B cell (primary cell): ENCODE data around the gene SATB1. TPM values are rescaled to one million over a fixed set of nuclear protein-coding genes. Genes with fewer than 3 reads are reported as not detected.
A peak's percentile ranks its signal among the peaks of the same experiment; 100 is the strongest.

Source experiments
- ATAC-seq: fragments of 200-7000 bp; cut with Tn5 transposase; one replicate; pipeline ENCODE4 v1.10.0; 2021; ENCODE audit warnings: low read depth, mild to moderate bottlenecking, moderate number of reproducible peaks, moderate library complexity
- CTCF ChIA-PET: fragments of 350-600 bp; sonication (Branson Sonifier 250); formaldehyde crosslinking; loops from one replicate; lab custom pipeline; 2021; ENCODE audit warnings: antibody characterized with exemption, inconsistent platforms; lab: Charles Lee
- POLR2A ChIA-PET: fragments of 350-600 bp; sonication (Branson Sonifier 250); formaldehyde crosslinking; loops from one replicate; lab custom pipeline; 2021; ENCODE audit warnings: antibody characterized with exemption; lab: Charles Lee
- DNase-seq: peaks from one replicate; pipeline ENCODE4 v3.0.0; 2013
- H2AFZ ChIP-seq: 2 replicates; pipeline ENCODE4 v1.6.1; 2012; ENCODE audit warnings: mild to moderate bottlenecking, low read depth, low read length; ENCODE audit not compliant: insufficient read depth, poor library complexity, severe bottlenecking
- H3K27ac ChIP-seq, 2 donors: 1 replicate in 1 of 2; 2 replicates in 1 of 2; pipeline ENCODE4 v1.5.1; 2012 to 2013; ENCODE audit warnings: low read length in 2 of 2, mild to moderate bottlenecking in 2 of 2, moderate library complexity in 1 of 2
- H3K27me3 ChIP-seq, 4 experiments: fragments of 200-600 bp in 1 of 4; sonication (generic) in 1 of 4; replicated peaks in 1 of 4; 1 replicate in 2 of 4; 2 replicates in 2 of 4; pipeline versions ENCODE4 v1.6.1 to v1.7.0; 2013 to 2016; ENCODE audit warnings: low read length in 3 of 4, mild to moderate bottlenecking in 2 of 4, mixed read lengths in 1 of 4, moderate library complexity in 1 of 4; ENCODE audit not compliant: insufficient read depth in 4 of 4, control insufficient read depth in 3 of 4; ENCODE audit errors: control extremely low read depth in 1 of 4
- H3K36me3 ChIP-seq, 2 experiments: replicated peaks in 1 of 2; 1 replicate in 1 of 2; 2 replicates in 1 of 2; pipeline versions ENCODE4 v1.6.1 to v1.7.1; 2013; ENCODE audit warnings: low read length in 1 of 2; ENCODE audit not compliant: insufficient read depth in 2 of 2, control insufficient read depth in 1 of 2; ENCODE audit errors: control extremely low read depth in 1 of 2, extremely low read depth in 1 of 2
- H3K4me1 ChIP-seq, 2 donors: fragments of 200-600 bp in 1 of 2; sonication (generic) in 1 of 2; 1 replicate in 1 of 2; 2 replicates in 1 of 2; pipeline versions ENCODE4 v1.5.1 to v1.6.1; 2013 to 2017; ENCODE audit warnings: low read length in 2 of 2; ENCODE audit not compliant: control insufficient read depth in 2 of 2, insufficient read depth in 2 of 2
- H3K4me2 ChIP-seq: replicated peaks from 2 replicates; pipeline ENCODE3; 2012; ENCODE audit warnings: mild to moderate bottlenecking, low read depth, low read length; ENCODE audit not compliant: poor library complexity, severe bottlenecking
- H3K4me3 ChIP-seq, 5 experiments: fragments of 200-600 bp in 1 of 5; sonication (generic) in 1 of 5; 1 replicate in 3 of 5; 2 replicates in 2 of 5; pipeline versions ENCODE4 v1.5.1 to v1.7.0; 2011 to 2016; ENCODE audit warnings: low read length in 4 of 5, mild to moderate bottlenecking in 4 of 5, low read depth in 2 of 5, control low read depth in 1 of 5, moderate library complexity in 1 of 5; ENCODE audit not compliant: insufficient read depth in 1 of 5; ENCODE audit errors: control extremely low read depth in 1 of 5, extremely low read depth in 1 of 5
- H3K79me2 ChIP-seq: fragments of 200-600 bp; sonication (generic); one replicate; pipeline ENCODE4 v1.6.0; 2016; ENCODE audit warnings: low read length; ENCODE audit not compliant: control insufficient read depth, insufficient read depth
- H3K9ac ChIP-seq: fragments of 200-600 bp; sonication (generic); 2 replicates; pipeline ENCODE4 v1.6.1; 2017; ENCODE audit warnings: mild to moderate bottlenecking, low read length, moderate library complexity
- H3K9me3 ChIP-seq, 3 donors: one replicate each; pipeline versions ENCODE4 v1.6.1 to v1.7.1; 2013; ENCODE audit warnings: low read length in 2 of 3; ENCODE audit not compliant: control insufficient read depth in 2 of 3, insufficient read depth in 1 of 3; ENCODE audit errors: control extremely low read depth in 1 of 3
- H4K20me1 ChIP-seq: 2 replicates; pipeline ENCODE4 v1.6.0; 2012; ENCODE audit warnings: mild to moderate bottlenecking, low read length; ENCODE audit not compliant: insufficient read depth, control insufficient read depth, poor library complexity, severe bottlenecking
- H3K27ac Mint-ChIP-seq: one replicate; pipeline ENCODE4 v1.8.0; 2021; ENCODE audit warnings: mixed read lengths
- H3K27me3 Mint-ChIP-seq: one replicate; pipeline ENCODE4 v1.8.0; 2021; ENCODE audit warnings: mixed read lengths
- H3K4me1 Mint-ChIP-seq: one replicate; pipeline ENCODE4 v1.8.0; 2021; ENCODE audit warnings: mixed read lengths
- H3K4me3 Mint-ChIP-seq: one replicate; pipeline ENCODE4 v1.8.0; 2021; ENCODE audit warnings: mixed read lengths
- H3K9me3 Mint-ChIP-seq: one replicate; pipeline ENCODE4 v1.8.0; 2022; ENCODE audit warnings: mixed read lengths; ENCODE audit not compliant: insufficient read depth
- EZH2 ChIP-seq: IDR thresholded peaks from 2 replicates; pipeline ENCODE4 v1.6.1; 2012; ENCODE audit warnings: borderline replicate concordance, low read depth, mild to moderate bottlenecking, moderate library complexity, low read length; ENCODE audit not compliant: insufficient read depth, poor library complexity, severe bottlenecking
- WGBS: methylation state at CpG from one replicate; pipeline ENCODE4 v1.1.5; 2013; ENCODE audit warnings: missing lambda C conversion rate; ENCODE audit not compliant: insufficient coverage; 5-methylcytosine and 5-hydroxymethylcytosine counted together
- intact Hi-C: fragments of 100-400 bp; cut with micrococcal nuclease; formaldehyde crosslinking; loops from one replicate; pipeline ENCODE4 v1.10.0; 2022
- polyA plus RNA-seq: library from polyadenylated mRNA; depleted of rRNA; stranded (reverse); fragments of >200 nt; gene quantifications from 2 replicates; pipeline ENCODE4 v1.2.3, GENCODE V29; 2012
- total RNA-seq, 2 donors: library from RNA; stranded (reverse); fragments of 120-200 nt in 1 of 2; gene quantifications; 1 replicate in 1 of 2; 2 replicates in 1 of 2; pipeline versions ENCODE4 v1.2.3 to v1.2.4, GENCODE V29; 2013 to 2022
- TF ChIP-seq, protein P1 (sequence below): fragments of 200-600 bp; IDR thresholded peaks from one replicate; pipeline ENCODE4 v1.8.0; 2022; ENCODE audit warnings: antibody characterized with exemption, mild to moderate bottlenecking

The SATB1 gene
- total and polyA plus RNA-seq, 2 donors (not counting 1 experiment from before 2014, with no cell fraction given): 42.3 to 66.5 TPM

DNA sequence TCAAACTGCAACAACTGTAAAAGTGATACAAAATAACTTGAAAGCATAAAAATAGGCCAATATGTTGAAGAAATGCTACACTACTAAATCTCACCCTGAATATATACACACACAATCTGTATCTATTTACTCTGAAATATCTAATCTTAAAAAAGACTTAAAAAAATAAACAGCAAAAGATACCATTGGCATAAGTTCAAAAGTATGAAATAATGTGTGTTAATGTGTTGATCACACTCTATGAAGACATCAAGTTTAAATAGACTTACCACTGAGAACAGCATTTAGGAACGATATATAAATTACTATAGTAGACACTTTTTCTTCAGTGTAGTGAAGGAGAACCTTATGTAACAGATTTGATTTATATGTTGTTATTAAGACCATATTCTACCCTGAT, 14.1 kb upstream of the SATB1 start:
- H3K4me3 Mint-ChIP-seq: peak overlapping the region; percentile 39
- no peaks in the 10 kb centered on the region for H3K9me3 ChIP-seq
- H3K79me2 ChIP-seq: peaks cover 74% of the 10 kb centered on the region
- H4K20me1 ChIP-seq: peaks cover 4% of the 10 kb centered on the region
- no peak overlapping the region for H2AFZ ChIP-seq
- H3K4me3 ChIP-seq: no peak overlapping the region
- POLR2A ChIA-PET: no interaction called here
- no peak for TF ChIP-seq EZH2
- TF ChIP-seq, protein P1, sequence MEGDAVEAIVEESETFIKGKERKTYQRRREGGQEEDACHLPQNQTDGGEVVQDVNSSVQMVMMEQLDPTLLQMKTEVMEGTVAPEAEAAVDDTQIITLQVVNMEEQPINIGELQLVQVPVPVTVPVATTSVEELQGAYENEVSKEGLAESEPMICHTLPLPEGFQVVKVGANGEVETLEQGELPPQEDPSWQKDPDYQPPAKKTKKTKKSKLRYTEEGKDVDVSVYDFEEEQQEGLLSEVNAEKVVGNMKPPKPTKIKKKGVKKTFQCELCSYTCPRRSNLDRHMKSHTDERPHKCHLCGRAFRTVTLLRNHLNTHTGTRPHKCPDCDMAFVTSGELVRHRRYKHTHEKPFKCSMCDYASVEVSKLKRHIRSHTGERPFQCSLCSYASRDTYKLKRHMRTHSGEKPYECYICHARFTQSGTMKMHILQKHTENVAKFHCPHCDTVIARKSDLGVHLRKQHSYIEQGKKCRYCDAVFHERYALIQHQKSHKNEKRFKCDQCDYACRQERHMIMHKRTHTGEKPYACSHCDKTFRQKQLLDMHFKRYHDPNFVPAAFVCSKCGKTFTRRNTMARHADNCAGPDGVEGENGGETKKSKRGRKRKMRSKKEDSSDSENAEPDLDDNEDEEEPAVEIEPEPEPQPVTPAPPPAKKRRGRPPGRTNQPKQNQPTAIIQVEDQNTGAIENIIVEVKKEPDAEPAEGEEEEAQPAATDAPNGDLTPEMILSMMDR: no peak
- peak overlapping the region; percentile 68 for H3K4me2 ChIP-seq
- no peak overlapping the region for H3K9ac ChIP-seq
- DNase-seq (no peak), ATAC-seq (no peak)
- WGBS: no CpG with 5 or more reads among the region's 1 CpG
- H3K36me3 ChIP-seq: no peaks in the 10 kb centered on the region
- CTCF ChIA-PET: no interaction called here
- H3K9me3 Mint-ChIP-seq: no peaks in the 10 kb centered on the region
- H3K27me3 ChIP-seq: peaks cover 0 to 3% (median 0%) of the 10 kb centered on the region in 4 experiments
- intact Hi-C loops: no loop called here
- peak overlapping the region; percentile 60 to 75 for H3K27ac ChIP-seq
- peaks cover 4% of the 10 kb centered on the region for H3K27me3 Mint-ChIP-seq
- H3K4me1 Mint-ChIP-seq: peaks cover 57% of the 10 kb centered on the region
- H3K27ac Mint-ChIP-seq: peak overlapping the region; percentile 71
- peaks cover 31 to 61% of the 10 kb centered on the region in 2 donors for H3K4me1 ChIP-seq

- Histone ChIP-seq H3K27me3 (no peaks in the 10 kb centered on the region), H3K36me3 (no peaks in the 10 kb centered on the region), H3K27ac (peak overlapping the region; percentile 60 to 75), H4K20me1 (peaks cover 4% of the 10 kb centered on the region), H3K4me1 (peaks cover 24 to 61% of the 10 kb centered on the region in 2 donors), H3K9me3 (no peaks in the 10 kb centered on the region), H3K79me2 (peaks cover 73% of the 10 kb centered on the region), H2AFZ (no peak overlapping the region), H3K4me2 (peak overlapping the region; percentile 68), H3K4me3 (no peak overlapping the region), H3K9ac (no peak overlapping the region)
- intact Hi-C loops: no loop called here
- peak overlapping the region; percentile 66 for H3K27ac Mint-ChIP-seq
- POLR2A ChIA-PET: interaction anchor here (1.0 kb wide), 1 partner anchor 15 kb away, joined by 4 read pairs; no protein-coding TSS in a partner anchor
- H3K9me3 Mint-ChIP-seq: no peaks in the 10 kb centered on the region
- peak overlapping the region; percentile 50 for H3K4me3 Mint-ChIP-seq
- TF ChIP-seq, protein P1: no peak
- TF ChIP-seq EZH2: no peak
- ATAC-seq (peak; percentile 85), DNase-seq (peak; percentile 79)
- CTCF ChIA-PET: interaction anchor here (0.5 to 1.4 kb wide), 3 partner anchors 9 to 241 kb away, joined by 4 to 7 read pairs (median 4); no protein-coding TSS in a partner anchor
- WGBS: 14% methylated on average over 5 of the region's 6 CpGs
- H3K4me1 Mint-ChIP-seq: peaks cover 54% of the 10 kb centered on the region
- peaks cover 4% of the 10 kb centered on the region for H3K27me3 Mint-ChIP-seq
Observed at GRCh38 chr3:18438586-18438985, 13.4 kb upstream of the SATB1 start.
